HL-60/S4 treated with retinoic acid at 250 ng/mL for 4 days and 3 days (cell line): ENCODE data around the gene MIPOL1.
"Not testable (repeated sequence)": the region's sequence is repeated elsewhere in the genome, so short reads cannot be mapped to it uniquely, and the experiment has no call there.

Experiments
- in situ Hi-C: fragments of 300-500 bp; cut with MboI; formaldehyde crosslinking; loops from 2 replicates; pipeline ENCODE4 v1.7.0; 2022; ENCODE audit warnings: low sequenced_read_pairs

MIPOL1 gene, protein sequence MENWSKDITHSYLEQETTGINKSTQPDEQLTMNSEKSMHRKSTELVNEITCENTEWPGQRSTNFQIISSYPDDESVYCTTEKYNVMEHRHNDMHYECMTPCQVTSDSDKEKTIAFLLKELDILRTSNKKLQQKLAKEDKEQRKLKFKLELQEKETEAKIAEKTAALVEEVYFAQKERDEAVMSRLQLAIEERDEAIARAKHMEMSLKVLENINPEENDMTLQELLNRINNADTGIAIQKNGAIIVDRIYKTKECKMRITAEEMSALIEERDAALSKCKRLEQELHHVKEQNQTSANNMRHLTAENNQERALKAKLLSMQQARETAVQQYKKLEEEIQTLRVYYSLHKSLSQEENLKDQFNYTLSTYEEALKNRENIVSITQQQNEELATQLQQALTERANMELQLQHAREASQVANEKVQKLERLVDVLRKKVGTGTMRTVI

DNA sequence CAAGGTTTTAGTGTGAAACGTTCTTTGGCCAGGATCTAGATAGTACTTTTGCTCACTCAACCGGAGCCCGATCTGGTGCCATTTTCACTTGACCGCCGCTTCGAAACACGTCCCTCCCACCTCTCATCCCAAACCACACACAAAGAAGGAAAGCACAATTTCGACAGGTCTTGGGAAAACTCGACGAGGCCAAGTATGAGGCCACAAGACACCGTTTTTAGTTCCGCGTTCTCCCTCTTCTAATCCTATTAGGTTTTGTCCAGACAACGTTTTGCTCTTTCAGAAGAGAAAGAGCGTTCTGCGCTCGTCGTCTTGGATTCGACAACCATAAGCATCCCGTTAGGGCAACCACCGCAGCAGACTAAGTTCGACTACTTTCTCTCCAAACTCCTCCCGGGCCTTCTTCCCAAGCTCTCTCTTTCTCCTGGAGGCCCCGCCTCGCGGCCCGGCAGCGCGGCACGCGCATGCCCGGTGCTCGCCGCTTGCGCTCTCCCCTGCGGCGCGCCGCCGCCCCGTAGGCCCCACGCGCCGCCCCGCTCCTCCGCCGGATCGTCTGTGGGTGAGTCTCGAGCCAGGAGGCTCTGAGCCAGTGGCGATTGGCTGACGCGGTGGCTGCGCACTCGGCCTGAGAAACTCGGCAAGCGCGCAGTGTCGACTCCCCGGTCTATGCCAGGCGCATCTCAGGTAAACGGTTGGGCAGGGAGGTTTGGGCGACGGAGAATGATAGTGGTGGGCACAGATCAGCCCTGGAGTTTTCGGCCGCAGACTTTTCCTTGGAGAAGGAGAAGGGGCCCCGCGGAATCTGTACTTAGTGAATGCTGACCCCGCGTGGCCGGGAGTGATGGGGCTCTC is at the start of gene MIPOL1:
TSS of gene MIPOL1 (plus strand) at position 517 of the 852 bp plus-strand sequence. CDS start 49,952 bp downstream, outside the sequence.
- in situ Hi-C loops: no loop called here

DNA sequence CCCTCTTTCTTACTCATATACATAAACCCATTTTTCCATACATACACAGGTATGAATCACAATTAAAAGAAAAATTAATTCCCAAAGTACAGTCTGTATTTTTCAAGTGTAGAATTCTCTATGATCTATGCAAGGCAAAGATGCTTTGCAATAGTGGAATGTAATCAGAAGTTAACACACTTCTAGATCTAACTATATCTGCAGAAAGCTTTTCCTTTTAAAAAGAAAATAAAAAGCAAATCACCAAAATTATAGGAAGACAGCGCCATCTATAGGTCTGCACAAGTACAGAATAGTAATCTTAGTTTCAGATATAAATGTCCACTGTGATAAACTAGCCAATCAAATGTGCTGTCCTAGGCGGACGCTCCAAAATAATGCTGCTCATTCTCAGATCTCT is 47.3 kb upstream of the MIPOL1 start:
- in situ Hi-C loops: no loop called here

DNA sequence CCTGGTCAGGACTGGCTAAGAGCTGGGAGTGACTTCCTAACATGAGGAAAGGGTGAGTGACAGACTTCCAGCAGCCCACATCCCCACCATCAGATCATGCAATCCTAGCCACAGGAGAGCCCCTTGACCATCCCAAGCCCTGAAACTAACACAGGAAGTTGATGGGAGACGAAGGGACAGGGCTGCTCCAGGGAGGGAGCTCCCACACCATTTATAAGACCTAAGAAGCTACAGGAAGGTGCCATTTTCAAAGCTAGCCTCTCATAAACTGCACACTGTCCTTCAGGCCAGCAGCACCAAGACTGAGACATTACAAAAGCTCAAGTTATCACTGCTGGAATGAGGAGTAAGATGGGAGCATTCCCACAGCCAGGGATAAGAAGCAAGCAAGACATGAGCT is 44.7 kb upstream of the MIPOL1 start:
- in situ Hi-C loops: no loop called here

DNA sequence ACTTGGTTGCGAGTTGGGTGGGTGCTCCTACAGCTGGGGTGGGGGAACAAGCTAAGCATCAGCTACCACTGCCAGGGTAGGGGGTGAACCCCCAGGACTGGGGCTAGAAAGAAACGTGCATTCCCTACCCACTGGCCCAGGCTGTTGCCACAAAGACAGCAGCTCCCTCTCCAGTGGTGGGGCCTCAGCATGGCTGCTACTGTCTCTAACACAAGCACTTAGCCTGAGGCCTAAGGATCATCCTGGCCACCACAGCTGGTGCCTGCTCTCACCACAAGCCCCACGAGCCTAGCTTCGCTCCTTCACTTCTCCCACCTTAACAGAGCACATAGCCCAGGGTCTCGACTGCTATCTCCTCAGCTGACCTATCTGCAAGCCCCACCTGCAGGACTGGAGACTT is 44.3 kb upstream of the MIPOL1 start:
- in situ Hi-C loops: no loop called here

DNA sequence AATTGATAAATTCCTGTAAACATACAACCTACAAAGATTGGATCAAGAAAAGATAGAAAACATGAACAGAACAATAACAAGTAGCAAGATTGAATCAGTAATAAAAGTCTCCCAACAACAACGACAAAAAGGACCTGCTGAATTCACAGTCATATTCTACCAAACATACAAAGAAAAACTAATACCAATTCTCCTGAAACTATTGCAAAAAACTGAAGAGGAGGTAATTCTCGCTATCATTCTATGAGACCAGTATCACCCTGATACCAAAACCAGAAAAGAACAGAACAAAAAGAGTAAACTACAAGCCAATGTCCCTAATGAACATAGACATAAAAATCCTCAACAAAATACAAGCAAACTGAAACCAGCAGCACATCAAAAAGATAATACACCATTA is 39.8 kb upstream of the MIPOL1 start:
- in situ Hi-C loops: no loop called here

DNA sequence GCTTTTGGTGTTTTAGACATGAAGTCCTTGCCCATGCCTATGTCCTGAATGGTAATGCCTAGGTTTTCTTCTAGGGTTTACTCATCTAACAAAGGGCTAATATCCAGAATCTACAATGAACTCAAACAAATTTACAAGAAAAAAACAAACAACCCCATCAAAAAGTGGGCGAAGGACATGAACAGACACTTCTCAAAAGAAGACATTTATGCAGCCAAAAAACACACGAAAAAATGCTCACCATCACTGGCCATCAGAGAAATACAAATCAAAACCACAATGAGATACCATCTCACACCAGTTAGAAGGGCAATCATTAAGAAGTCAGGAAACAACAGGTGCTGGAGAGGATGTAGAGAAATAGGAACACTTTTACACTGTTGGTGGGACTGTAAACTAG is 35.4 kb upstream of the MIPOL1 start:
- in situ Hi-C loops: not testable (repeated sequence)

DNA sequence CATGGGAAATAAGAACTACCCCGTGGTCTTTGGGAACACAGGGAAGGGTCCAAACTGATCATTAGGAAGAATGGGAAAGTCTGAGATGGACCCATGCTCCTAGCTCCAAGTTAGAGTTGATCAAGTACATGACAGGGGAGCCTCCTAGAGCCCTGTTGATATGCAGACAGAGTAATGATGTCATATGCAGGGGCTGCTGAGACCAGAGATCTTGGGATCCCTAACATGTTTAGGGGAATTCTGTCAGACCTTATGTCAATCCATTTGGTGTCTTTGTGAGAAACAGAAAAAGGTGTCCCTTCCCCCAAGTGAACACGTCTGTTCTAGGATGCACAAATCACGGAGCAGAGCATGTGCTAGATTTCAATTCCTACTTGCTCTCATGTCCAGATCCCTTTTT is 31.9 kb upstream of the MIPOL1 start:
- in situ Hi-C loops: no loop called here

DNA sequence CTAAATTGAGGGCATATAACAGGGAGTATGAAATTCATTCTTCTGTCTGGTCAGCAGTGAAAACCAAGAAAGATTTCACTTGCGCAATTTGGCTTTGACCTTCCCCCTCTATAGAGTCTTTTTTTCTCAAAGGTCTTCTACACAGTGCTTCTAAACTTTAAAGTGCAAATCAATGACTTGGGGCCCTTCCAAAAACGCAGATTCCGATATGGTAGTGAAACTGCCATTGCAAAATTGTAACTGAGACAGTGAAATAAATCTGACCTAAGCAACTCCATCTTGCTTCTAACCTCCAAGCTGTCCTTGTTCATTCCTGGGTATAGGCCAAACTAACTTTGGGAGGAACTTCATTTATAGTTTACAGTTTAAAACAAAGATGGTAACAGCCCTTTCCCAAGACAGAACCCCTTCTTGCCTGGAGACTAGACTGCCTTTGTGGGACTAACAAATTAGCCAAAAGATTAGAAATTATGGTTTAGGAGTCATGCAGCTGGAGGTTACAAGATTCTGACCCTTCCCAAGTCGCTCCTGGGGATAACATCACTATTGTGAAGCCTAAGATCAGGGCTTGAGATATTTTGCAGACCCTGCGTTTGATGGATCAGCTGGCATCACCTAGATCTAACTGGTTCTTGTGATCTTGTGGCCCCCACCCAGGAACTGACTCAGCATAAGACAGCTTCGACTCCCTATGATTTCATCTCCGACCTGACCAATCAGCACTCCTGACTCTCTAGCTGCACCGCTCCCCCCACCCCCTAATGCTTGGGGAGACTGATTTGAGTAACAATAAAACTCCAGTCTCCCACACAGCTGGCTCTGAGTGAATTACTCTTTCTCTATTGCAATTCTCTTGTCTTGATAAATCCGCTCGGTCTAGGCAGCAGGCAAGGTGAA is 30.3 kb upstream of the MIPOL1 start:
- in situ Hi-C loops: no loop called here

DNA sequence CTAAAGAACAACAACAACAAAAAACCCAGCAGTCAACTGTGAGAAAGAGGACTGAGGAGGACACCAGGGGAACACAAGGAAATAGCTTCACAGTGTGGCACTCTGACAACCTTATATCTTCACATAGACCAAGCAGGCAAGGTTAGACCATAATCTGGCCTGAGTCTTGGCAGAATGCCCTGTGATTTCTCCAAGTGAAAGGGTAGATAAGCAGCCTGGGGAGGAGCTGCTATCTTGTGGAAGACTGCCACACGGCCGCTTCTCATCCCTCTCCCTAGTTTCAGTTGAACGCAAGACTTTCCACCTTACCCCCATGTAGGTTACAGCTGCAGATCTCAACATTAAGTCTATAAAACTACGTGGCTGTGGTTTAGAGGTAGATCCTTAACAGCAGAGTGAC is 29.0 kb upstream of the MIPOL1 start:
- in situ Hi-C loops: no loop called here

DNA sequence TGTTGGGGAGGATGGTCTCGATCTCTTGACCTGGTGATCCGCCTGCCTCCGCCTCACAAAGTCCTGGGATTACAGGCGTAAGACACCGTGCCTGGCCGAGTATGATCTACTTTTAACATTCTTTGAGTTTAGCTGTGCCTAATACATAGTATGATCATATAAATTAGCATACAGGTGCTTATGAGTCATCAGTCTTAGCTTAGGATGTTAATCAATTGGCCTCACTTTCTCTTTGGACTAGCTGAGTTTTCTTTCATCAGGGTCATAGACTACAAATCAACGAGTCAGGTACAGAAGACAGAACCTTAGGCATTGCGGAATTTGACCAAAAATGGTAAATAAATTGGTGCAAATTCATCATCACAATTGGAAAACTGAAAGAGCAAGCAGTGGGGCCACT is 27.5 kb upstream of the MIPOL1 start:
- in situ Hi-C loops: no loop called here

DNA sequence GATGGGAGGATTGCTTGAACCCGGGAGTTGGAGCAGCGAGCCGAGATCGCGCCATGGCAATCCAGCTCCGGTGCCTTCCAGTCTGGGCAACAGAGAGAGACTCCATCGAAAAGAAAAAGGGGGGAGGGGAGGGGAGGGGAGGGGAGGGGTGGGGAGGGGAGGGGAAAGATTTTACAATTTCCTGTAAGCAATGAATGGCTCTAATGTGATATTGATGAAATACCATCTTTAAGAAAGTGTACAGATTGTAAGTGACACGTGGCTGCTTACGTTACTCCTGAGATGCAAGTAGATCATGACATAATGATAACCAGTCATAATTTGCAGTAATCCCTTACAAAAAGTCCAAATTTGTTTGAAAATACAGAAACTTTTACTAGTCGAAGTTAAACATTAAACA is 26.7 kb upstream of the MIPOL1 start:
- in situ Hi-C loops: no loop called here

DNA sequence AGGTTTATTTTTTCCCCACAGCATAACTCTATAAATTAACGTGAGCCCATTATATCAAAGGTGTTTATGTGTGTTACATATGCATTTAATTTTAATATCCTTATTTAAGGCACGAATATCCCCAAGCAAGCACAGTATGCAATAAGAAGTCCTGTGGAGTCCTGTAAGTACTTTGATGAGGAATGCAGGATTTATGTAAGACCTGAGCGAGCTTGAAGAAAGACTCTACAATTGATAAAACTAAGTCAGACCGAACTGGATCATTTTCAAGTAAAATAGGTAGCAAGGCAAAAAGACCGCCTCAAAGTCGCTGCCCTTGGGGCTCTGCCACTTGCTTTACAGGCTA is 26.1 kb upstream of the MIPOL1 start:
- in situ Hi-C loops: no loop called here

DNA sequence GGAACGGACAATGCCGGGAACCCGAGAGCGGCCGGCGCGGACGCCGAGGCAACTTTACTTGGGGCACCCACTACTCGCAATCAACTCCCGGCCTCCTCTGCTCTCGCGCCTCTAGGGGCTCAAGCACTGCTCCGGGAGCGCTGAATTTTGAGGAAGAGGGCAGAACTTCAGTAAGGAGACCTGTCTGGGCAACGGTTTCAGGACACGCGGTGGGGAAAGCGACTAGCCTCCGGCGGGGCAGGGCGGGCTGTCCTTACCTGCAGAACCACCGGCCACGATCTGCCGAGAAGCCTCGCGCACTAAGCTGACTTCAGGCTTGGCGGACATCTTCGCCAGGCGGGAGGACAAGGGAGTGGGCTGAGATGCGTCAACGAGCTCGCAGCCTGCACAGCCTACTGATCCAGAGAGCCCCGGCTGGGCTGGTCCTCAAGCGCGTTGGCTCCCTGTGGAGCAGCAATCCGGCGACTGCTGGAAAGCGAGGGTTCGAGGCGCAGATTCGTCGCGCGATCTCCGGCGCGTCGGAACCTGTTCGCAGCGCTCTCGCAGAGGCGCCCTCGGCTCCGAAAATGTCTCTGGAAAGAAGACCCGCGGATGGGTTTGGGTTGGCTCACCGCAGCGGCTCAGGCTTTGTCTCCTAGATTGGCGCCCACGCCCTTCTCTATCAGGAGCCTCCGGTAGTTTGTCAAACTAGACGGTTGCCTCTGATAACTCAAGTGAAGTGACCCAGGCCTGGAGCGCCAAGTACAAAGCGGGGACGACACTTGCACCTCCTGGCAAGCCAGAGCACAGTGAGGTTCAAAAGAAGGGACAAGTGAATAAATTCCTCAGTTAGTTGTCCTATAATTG is 25.5 kb upstream of the MIPOL1 start, which contains the start of gene SLC25A21:
TSS of gene SLC25A21 (minus strand) at position 583 of the 846 bp plus-strand sequence.
- in situ Hi-C loops: no loop called here

DNA sequence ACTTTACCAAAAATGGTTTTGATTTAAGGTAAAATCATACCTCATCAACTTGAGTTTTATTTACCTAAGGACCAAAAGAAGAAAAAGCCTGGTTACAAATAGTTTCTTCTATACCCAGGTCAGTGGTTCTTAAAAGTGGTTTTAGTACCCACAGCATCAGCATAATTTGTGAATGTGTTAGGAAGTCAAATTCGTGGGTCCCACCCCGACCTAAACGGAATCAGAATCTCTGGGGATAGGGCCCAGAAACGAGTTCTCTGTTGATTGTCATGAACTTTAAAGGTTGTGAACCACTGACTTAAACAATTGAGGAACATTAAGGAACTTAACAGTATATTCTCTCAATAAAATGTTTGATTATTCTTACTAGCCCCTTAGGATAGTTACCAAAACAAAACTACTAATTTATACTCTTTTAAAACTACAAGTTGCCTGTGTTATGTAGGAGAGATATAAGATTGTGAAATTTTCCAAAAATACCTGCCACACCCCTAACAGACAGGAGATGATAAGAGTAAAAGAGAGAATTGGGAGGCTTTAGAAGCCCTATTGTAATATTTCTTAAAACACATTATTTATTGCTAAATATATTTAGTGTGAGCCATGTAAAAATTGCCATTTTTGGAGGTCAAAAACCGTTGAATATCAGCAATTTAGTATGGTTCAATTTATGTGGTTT is 24.7 kb upstream of the MIPOL1 start:
- in situ Hi-C loops: no loop called here

DNA sequence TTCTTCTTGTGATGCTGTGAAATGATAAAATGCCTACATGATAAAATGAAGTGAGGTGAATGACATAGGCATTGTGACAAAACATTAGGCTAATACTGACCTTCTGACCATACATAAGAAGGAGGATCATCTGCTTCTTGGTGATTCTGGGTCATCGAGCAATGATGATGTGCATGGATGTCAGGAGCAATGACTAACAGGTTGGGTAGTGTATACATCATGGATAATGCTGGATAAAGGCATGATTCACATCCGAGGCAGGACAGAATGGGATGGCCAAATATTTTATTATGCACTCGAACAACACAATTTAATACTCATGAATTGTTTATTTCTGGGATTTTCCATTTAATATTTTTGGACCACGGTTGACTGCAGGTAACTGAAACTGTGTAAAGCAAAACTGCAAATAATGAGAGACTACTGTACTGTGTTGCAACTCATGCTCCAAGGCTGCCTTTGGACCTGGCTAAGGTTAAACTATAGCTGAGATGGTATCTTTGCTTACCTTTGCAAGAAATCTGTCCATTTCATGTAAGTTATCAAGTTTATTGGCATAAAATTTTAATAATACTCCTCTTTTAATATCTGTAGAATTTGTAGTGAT is 17.7 kb upstream of the MIPOL1 start:
- in situ Hi-C loops: no loop called here

DNA sequence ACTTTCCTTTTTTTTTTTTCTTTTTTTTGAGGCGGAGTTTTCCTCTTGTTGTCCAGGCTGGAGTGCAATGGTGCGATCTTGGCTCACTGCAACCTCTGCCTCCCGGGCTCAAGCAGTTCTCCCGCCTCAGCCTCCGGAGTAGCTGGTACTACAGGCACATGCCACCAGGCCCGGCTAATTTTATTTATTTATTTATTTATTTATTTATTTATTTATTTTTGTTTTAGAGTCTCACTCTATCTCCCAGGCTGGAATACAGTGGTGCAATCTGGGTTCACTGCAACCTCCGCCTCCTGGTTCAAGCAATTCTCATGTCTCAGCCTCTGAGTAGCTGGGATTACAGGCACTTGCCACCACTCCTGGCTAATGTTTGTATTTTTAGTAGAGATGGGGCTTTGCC is 16.9 kb upstream of the MIPOL1 start:
- in situ Hi-C loops: not testable (repeated sequence)

DNA sequence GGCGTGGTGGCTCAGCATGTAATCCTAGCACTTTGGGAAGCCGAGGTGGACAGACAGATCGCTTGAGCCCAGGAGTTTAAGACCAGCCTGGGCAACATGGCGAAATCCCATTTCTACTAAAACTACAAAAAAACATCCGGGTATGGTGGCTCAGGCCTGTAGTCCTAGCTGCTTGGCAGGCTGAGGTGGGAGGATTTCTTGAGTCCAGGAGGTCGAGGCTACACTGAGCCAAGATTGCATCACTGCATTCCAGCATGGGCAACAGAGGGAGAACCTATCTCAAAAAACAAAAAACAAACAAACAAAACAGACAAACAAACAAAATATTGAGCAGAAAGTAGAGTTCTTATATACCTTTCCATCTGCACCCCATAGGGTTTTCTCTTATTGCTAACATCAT is 16.3 kb upstream of the MIPOL1 start:
- in situ Hi-C loops: no loop called here

DNA sequence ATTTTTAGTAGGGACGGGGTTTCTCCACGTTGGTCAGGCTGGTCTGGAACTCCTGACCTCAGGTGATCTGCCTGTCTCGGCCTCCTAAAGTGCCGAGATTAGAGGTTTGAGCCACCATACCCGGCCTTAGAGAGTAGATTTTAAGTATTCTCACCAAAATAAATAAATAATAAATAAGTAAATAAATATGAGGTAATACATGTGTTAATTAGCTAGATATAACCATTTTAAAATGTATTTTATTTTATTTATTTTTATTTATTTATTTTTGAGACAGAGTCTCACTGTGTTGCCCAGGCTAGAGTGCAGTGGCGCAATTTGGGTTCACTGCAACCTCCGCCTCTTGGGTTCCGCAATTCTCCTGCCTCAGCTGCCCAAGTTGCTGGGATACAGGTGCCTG is 13.2 kb upstream of the MIPOL1 start:
- in situ Hi-C loops: not testable (repeated sequence)

DNA sequence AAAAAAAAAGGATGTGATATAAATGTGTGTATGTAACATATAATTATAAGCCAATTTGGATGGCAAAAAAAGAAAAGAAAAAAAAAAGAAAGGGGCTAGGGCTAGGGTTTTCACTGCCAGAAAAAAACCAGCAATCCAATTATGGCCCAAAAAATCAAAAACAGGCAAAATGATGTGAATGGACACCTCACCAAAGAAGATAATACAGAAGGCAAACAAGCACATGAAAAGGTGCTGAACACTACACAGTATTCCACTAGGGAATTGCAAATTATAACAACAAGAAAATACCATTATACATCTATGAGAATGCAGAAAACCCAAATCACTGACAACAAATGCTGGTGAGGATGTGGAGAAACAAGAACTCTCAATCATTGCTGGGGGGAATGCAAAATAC is 12.1 kb upstream of the MIPOL1 start:
- in situ Hi-C loops: no loop called here
